ENCODE data around the gene PRR4. TPM values are rescaled to one million over a fixed set of nuclear protein-coding genes. Genes with fewer than 3 reads are reported as not detected.

PRR4 gene
- total and polyA plus RNA-seq, 9 of the 15 experiments (the other 6 are each of a cell fraction or from before 2014, with no cell fraction given), result 0.45 to 5.0 (median 1.8) TPM

DNA sequence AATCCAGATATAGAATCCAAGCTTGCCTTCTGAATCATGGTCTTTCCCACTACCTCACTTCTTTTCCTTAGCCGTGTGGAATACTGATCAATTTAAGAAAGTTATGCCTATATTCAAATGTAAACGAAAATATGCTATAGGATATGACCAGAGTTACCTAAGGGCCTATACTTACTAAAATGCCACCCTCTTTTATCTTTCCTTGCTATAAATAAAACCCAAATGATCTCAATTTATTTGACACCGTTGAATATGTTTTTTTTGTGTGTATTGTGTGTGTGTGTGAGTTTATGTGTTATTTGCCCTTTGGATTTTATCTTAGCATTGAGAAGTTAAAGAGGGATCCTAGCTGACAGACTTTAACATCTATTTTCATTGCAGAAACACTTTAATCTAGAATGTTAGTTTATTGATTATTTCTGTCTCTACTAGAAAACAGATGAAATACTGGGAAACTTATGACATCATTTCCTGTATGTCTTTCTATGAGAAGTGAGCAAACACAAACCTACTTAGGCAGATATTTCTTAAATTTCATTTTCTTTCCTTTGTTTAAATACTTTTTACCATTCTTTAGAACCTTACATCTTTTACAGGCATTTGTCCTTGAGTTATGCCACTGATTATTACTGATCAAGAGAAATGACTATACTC, 37.3 kb downstream of the PRR4 start:
- POLR2A ChIA-PET, result interaction anchor here (0.7 kb wide), 1 partner anchor 9 kb away, joined by 3 read pairs; no protein-coding TSS in a partner anchor
- H3K4me3 ChIP-seq, result no peak overlapping the region
- no peaks in the 10 kb centered on the region for H3K9me1 ChIP-seq (ENCODE audit: control insufficient read depth, insufficient read depth, low read length)
- no peaks in the 10 kb centered on the region for H3K4me1 ChIP-seq (replicated peaks in 1 of 2; ENCODE audit: control insufficient read depth in 2 of 2, insufficient read depth in 2 of 2, low read length in 2 of 2)
- FAIRE-seq (no peak), ATAC-seq (no peak), DNase-seq (ENCODE audit: extremely low read depth in 1 of 4, low spot score in 3 of 4) (no peak)
- no peaks in the 10 kb centered on the region for H3K36me3 ChIP-seq (ENCODE audit: control insufficient read depth, insufficient read depth, low read length)
- in situ Hi-C loops (cut with MboI) (no loop called here), intact Hi-C loops (cut with micrococcal nuclease) (no loop called here)
- H3K9ac ChIP-seq (ENCODE audit: insufficient read depth in 1 of 2, low read depth in 2 of 2, low read length in 2 of 2), result no peak overlapping the region
- TF ChIP-seq EWSR1 (IDR thresholded peaks at IDR 0.05; ENCODE audit: borderline replicate concordance, low read depth, partially characterized antibody) (no peak), CBX8 (IDR thresholded peaks at IDR 0.05; ENCODE audit: borderline replicate concordance, extremely low read depth, low read depth, low read length, poor library complexity, severe bottlenecking) (peak; percentile 91)
- no TSS peak for BruUV-seq (replicated peaks)
- no peak overlapping the region for H3K27ac ChIP-seq (ENCODE audit: extremely low read depth, low read depth, low read length)
- CTCF ChIA-PET (ENCODE audit: low intra/inter-chr PET ratio), result no interaction called here
- WGBS (ENCODE audit: insufficient coverage, low coverage, missing lambda C conversion rate), result 0% methylated on average over 3 of the region's 3 CpGs
- no peaks in the 10 kb centered on the region for H4K20me1 ChIP-seq (replicated peaks; ENCODE audit: control insufficient read depth, insufficient read depth, low read length)
- H3K4me2 ChIP-seq (ENCODE audit: insufficient read depth, low read length), result no peak overlapping the region
- H2AFZ ChIP-seq (ENCODE audit: low read depth, low read length), result no peak overlapping the region
- no peaks in the 10 kb centered on the region for H3K79me2 ChIP-seq (ENCODE audit: control insufficient read depth, insufficient read depth, low read length)
- H3K27me3 ChIP-seq (ENCODE audit: control insufficient read depth in 2 of 2, insufficient read depth in 2 of 2, low read length in 2 of 2), result no peaks in the 10 kb centered on the region
- no peaks in the 10 kb centered on the region for H3K9me3 ChIP-seq (replicated peaks; ENCODE audit: control insufficient read depth, insufficient read depth, low read depth, low read length)

DNA sequence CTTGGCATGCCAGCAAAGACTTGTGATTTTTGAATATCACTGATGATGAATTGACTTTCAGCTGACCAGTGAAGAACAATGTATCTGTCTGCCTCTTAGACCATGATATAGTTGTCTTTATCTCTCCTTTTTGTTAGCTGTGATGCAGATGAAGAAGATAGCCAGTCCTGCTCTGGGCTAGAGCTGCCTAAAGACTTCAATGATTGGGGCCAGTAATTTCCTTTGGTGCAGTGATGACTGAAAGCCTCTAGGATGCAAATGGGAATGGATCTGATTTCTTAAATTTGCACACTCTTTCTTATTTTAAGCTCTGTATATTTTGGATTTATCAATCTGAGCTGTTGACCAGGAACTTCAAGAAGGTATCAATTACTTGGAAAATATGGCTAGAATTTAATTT, 39.2 kb downstream of the PRR4 start, which contains the start of gene TAS2R9:
Gene TAS2R9, minus strand, starts transcription at position 101 of the 400 bp plus-strand sequence. Its CDS starts 93 bp downstream, at position 8.
- H3K27ac ChIP-seq (ENCODE audit: extremely low read depth, low read depth, low read length), result no peak within 1 kb of the TSS
- no peaks in the 10 kb centered on the region for H4K20me1 ChIP-seq (replicated peaks; ENCODE audit: control insufficient read depth, insufficient read depth, low read length)
- no peaks in the 10 kb centered on the region for H3K36me3 ChIP-seq (ENCODE audit: control insufficient read depth, insufficient read depth, low read length)
- no peak within 1 kb of the TSS for H3K4me2 ChIP-seq (ENCODE audit: insufficient read depth, low read length)
- no peaks in the 10 kb centered on the region for H3K9me3 ChIP-seq (replicated peaks; ENCODE audit: control insufficient read depth, insufficient read depth, low read depth, low read length)
- no peak within 1 kb of the TSS for H3K9ac ChIP-seq (ENCODE audit: insufficient read depth in 1 of 2, low read depth in 2 of 2, low read length in 2 of 2)
- ATAC-seq (no peak), FAIRE-seq (no peak), DNase-seq (ENCODE audit: extremely low read depth in 1 of 4, low spot score in 3 of 4) (no peak)
- H3K4me1 ChIP-seq (replicated peaks in 1 of 2; ENCODE audit: control insufficient read depth in 2 of 2, insufficient read depth in 2 of 2, low read length in 2 of 2), result no peaks in the 10 kb centered on the region
- ChIA-PET POLR2A (interaction anchor here (0.5 kb wide), 2 partner anchors 31 to 132 kb away, joined by 3 read pairs; no protein-coding TSS in a partner anchor), CTCF (ENCODE audit: low intra/inter-chr PET ratio) (no interaction called here)
- in situ Hi-C loops (cut with MboI) (no loop called here), intact Hi-C loops (cut with micrococcal nuclease) (no loop called here)
- H3K9me1 ChIP-seq (ENCODE audit: control insufficient read depth, insufficient read depth, low read length), result no peaks in the 10 kb centered on the region
- no peak within 1 kb of the TSS for H3K4me3 ChIP-seq
- H3K79me2 ChIP-seq (ENCODE audit: control insufficient read depth, insufficient read depth, low read length), result no peaks in the 10 kb centered on the region
- H2AFZ ChIP-seq (ENCODE audit: low read depth, low read length), result no peak within 1 kb of the TSS
- BruUV-seq (replicated peaks), result no TSS peak
- no peaks in the 10 kb centered on the region for H3K27me3 ChIP-seq (ENCODE audit: control insufficient read depth in 2 of 2, insufficient read depth in 2 of 2, low read length in 2 of 2)
- TF ChIP-seq ZSCAN32 (CRISPR knock-in tag; IDR thresholded peaks at IDR 0.05) (no peak), SETDB1 (IDR thresholded peaks at IDR 0.05; ENCODE audit: low read length) (no peak), RBM39 (optimal IDR thresholded peaks at IDR 0.05; ENCODE audit: low read depth, low read length) (no peak), CC2D1A (IDR thresholded peaks at IDR 0.05) (no peak), HDAC3 (IDR thresholded peaks at IDR 0.05; ENCODE audit: borderline replicate concordance, partially characterized antibody) (no peak), RCOR1 (IDR thresholded peaks at IDR 0.05; ENCODE audit: borderline replicate concordance in 1 of 2, low read depth in 2 of 2, low read length in 2 of 2) (no peak), BRD9 (IDR thresholded peaks at IDR 0.05; ENCODE audit: low read depth, partially characterized antibody) (no peak)
- TF ChIP-seq, protein P1, sequence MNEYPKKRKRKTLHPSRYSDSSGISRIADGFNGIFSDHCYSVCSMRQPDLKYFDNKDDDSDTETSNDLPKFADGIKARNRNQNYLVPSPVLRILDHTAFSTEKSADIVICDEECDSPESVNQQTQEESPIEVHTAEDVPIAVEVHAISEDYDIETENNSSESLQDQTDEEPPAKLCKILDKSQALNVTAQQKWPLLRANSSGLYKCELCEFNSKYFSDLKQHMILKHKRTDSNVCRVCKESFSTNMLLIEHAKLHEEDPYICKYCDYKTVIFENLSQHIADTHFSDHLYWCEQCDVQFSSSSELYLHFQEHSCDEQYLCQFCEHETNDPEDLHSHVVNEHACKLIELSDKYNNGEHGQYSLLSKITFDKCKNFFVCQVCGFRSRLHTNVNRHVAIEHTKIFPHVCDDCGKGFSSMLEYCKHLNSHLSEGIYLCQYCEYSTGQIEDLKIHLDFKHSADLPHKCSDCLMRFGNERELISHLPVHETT (CRISPR knock-in tag; conservative IDR thresholded peaks at IDR 0.05 in 1 of 2, IDR thresholded peaks at IDR 0.05 in 1 of 2), result no peak

Data from K562 (cell line).